GM19452 (cell line): ENCODE results near the gene PITX2.

Source experiments
- ATAC-seq: cut with Tn5 transposase; IDR thresholded peaks from one replicate; pipeline ENCODE4 v1.9.1; 2021; ENCODE audit not compliant: unreplicated experiment

Gene PITX2

GRCh38 chr4:110636680-110637407 lies 14.0 kb upstream of the PITX2 start:
- no peak for ATAC-seq

GRCh38 chr4:110636171-110636679 lies 13.3 kb upstream of the PITX2 start:
- ATAC-seq = no peak

- no peak for ATAC-seq
Observed at GRCh38 chr4:110635163-110635865, 12.4 kb upstream of the PITX2 start.

- ATAC-seq = no peak
Observed at GRCh38 chr4:110634350-110635162, 11.7 kb upstream of the PITX2 start.

GRCh38 chr4:110633358-110634341 lies 10.8 kb upstream of the PITX2 start:
- ATAC-seq = no peak

- no peak for ATAC-seq
Observed at GRCh38 chr4:110632506-110633357, 9.9 kb upstream of the PITX2 start.

- peak; percentile 99 for ATAC-seq
Observed at GRCh38 chr4:110631584-110632505, 9.0 kb upstream of the PITX2 start.

- no peak for ATAC-seq
Observed at GRCh38 chr4:110630688-110631402, 8.0 kb upstream of the PITX2 start.

GRCh38 chr4:110629780-110630687 lies 7.2 kb upstream of the PITX2 start:
- ATAC-seq = no peak

GRCh38 chr4:110629214-110629754 lies 6.4 kb upstream of the PITX2 start:
- no peak for ATAC-seq

- ATAC-seq = no peak
Observed at GRCh38 chr4:110628663-110629213, 5.9 kb upstream of the PITX2 start.

GRCh38 chr4:110627977-110628662 lies 5.2 kb upstream of the PITX2 start:
- no peak for ATAC-seq

- ATAC-seq = no peak
Observed at GRCh38 chr4:110626532-110627153, 3.8 kb upstream of the PITX2 start.

GRCh38 chr4:110625576-110626257 lies 2.8 kb upstream of the PITX2 start:
- ATAC-seq = no peak
